HG02840 (cell line): Measurements from ENCODE around the gene NEK7.
"Not testable (repeated sequence)": the region's sequence is repeated elsewhere in the genome, so short reads cannot be mapped to it uniquely, and the experiment has no call there.

Experiments used
- ATAC-seq: cut with Tn5 transposase; IDR thresholded peaks from one replicate; pipeline ENCODE4 v1.9.1; 2021; ENCODE audit warnings: mild to moderate bottlenecking, moderate library complexity, moderate number of reproducible peaks; ENCODE audit not compliant: unreplicated experiment, low FRiP score

NEK7 gene

GRCh38 chr1:198276241-198276640, 119.4 kb downstream of the NEK7 start:
- ATAC-seq, result no peak

GRCh38 chr1:198278943-198279342, 122.1 kb downstream of the NEK7 start:
- ATAC-seq, result no peak

- no peak for ATAC-seq
These were observed 123.3 kb downstream of the NEK7 start for GRCh38 chr1:198280080-198280479.

- ATAC-seq, result no peak
These were observed 125.1 kb downstream of the NEK7 start for GRCh38 chr1:198281911-198282310.

- no peak for ATAC-seq
These were observed 126.4 kb downstream of the NEK7 start for GRCh38 chr1:198283222-198283621.

- no peak for ATAC-seq
These were observed 131.1 kb downstream of the NEK7 start for GRCh38 chr1:198287916-198288315.

- ATAC-seq, result no peak
These were observed 133.4 kb downstream of the NEK7 start for GRCh38 chr1:198290089-198290683.

GRCh38 chr1:198291036-198291435, 134.2 kb downstream of the NEK7 start:
- no peak for ATAC-seq

- no peak for ATAC-seq
These were observed 135.1 kb downstream of the NEK7 start for GRCh38 chr1:198291924-198292323.

GRCh38 chr1:198295225-198295624, 138.4 kb downstream of the NEK7 start:
- ATAC-seq, result no peak

- ATAC-seq, result no peak
These were observed 139.2 kb downstream of the NEK7 start for GRCh38 chr1:198295971-198296370.

- ATAC-seq, result no peak
These were observed 140.5 kb downstream of the NEK7 start for GRCh38 chr1:198297281-198297680.

- ATAC-seq, result no peak
These were observed 141.8 kb downstream of the NEK7 start for GRCh38 chr1:198298640-198299039.

GRCh38 chr1:198300451-198300850, 143.7 kb downstream of the NEK7 start:
- ATAC-seq, result no peak

GRCh38 chr1:198304431-198304830, 147.6 kb downstream of the NEK7 start:
- no peak for ATAC-seq

GRCh38 chr1:198314817-198315216, 158.0 kb downstream of the NEK7 start:
- ATAC-seq, result not testable (repeated sequence)

GRCh38 chr1:198315331-198315730, 158.5 kb downstream of the NEK7 start:
- ATAC-seq, result not testable (repeated sequence)

GRCh38 chr1:198316546-198317100, 159.8 kb downstream of the NEK7 start:
- no peak for ATAC-seq

- no peak for ATAC-seq
These were observed 161.3 kb downstream of the NEK7 start for GRCh38 chr1:198318085-198318484.

- ATAC-seq, result no peak
These were observed 164.0 kb downstream of the NEK7 start for GRCh38 chr1:198320759-198321158.

GRCh38 chr1:198326232-198326631, 169.4 kb downstream of the NEK7 start:
- ATAC-seq, result no peak

GRCh38 chr1:198326915-198327314, 170.1 kb downstream of the NEK7 start:
- ATAC-seq, result no peak
